Bronchial epithelial cell (primary cell): ENCODE data around the gene SELENBP1. TPM values are rescaled to one million over a fixed set of nuclear protein-coding genes. Genes with fewer than 3 reads are reported as not detected.

Experiments
- DNase-seq: peaks from one replicate; pipeline ENCODE4 v3.0.0-alpha.2; 2010; ENCODE audit warnings: low read depth
- FAIRE-seq: peaks from 2 replicates; lab custom pipeline; 2011; peaks lifted over from hg19 to GRCh38; lab: Jason Lieb, UNC
- H3K27me3 ChIP-seq: 2 replicates; pipeline ENCODE4 v1.5.1; 2011; ENCODE audit warnings: low read length; ENCODE audit not compliant: control insufficient read depth, insufficient read depth
- H3K36me3 ChIP-seq: 2 replicates; pipeline ENCODE4 v1.5.1; 2011; ENCODE audit warnings: low read length; ENCODE audit not compliant: control insufficient read depth, insufficient read depth
- H3K4me3 ChIP-seq: 2 replicates; pipeline ENCODE4 v1.5.1; 2011; ENCODE audit warnings: mild to moderate bottlenecking, low read depth, low read length, control low read depth
- CTCF ChIP-seq: IDR thresholded peaks from 2 replicates; pipeline ENCODE4 v1.5.1; 2011; ENCODE audit warnings: mild to moderate bottlenecking, moderate library complexity, low read length, control low read depth, inconsistent platforms; ENCODE audit not compliant: insufficient read depth, severe bottlenecking
- total RNA-seq: library from RNA; depleted of rRNA; stranded (reverse); fragments of >200 nt; gene quantifications from 2 replicates; pipeline ENCODE4 v1.2.1, GENCODE V29; 2014

Gene SELENBP1
- 4.2 and 7.0 TPM in 2 replicates for total RNA-seq

DNA sequence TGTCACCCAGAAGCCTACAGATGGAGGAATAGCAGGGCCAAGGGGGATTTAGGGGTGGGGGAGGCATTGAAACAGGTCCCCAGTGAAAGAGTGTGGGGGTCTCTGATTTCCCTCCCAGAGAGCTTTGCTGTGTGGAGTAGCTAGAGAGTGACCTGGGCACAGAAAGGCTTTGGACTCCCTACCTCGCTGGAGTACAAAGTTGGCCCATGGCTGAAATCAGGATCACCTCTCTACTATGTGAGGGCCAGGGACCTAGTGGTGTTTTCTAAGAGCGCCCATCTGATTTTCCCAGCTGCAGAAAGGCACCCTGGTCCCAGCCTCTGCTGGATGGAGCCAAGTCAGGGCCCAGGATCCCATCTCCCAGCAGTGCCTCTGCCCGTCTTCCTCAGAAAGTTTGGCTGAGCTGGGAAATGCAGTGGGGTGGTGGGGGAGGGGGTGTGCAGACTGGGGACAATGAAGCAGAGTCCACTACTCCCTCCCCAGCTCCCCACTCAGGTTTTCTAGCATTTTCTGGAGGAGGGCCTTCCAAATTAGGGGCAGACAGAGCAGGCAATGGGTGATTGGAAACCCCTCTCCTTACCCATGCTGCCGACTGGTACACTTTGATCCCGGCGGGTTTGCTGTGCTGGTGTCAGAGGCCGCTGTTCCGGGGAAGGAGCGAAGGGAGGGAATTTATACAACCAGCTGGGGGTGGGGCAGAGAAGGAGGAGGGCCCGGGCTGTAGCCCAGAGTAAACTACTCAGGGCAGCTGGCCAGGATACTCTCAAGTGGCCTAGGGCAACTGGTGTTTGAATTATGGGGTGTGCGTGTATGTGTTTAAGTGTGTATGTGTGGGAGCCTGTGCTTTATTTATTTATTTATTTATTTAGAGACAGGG is at the start of gene SELENBP1:
Gene SELENBP1 (minus strand): TSS at position 648 of the 877 bp plus-strand sequence. CDS start 64 bp downstream, at position 584.
- TF ChIP-seq CTCF = no peak
- Histone ChIP-seq H3K36me3 (no peaks in the 10 kb centered on the region), H3K27me3 (no peaks in the 10 kb centered on the region), H3K4me3 (peak within 1 kb of the TSS; percentile 41)
- FAIRE-seq = no peak
- peak; percentile 54 for DNase-seq

DNA sequence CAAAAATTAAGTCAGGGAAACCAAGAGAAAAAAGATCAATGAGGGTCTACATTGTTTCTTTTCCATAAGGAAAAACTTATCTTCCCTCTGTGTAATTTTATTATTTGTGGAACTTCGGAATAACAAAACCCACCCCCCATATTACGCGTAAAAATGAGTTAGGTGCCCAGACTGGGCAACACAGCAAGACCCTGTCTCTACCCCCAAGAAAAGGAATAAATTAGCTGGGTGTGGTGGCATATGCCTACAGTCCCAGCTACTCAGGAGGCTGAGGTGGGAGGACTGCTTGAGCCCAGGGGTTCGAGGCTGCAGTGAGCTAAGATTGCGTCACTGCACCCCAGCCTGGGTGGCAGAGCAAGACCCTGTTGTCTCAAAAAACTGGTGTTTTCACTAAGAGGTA is 47.3 kb upstream of the SELENBP1 start:
- Histone ChIP-seq H3K4me3 (no peak overlapping the region), H3K36me3 (peaks cover 4% of the 10 kb centered on the region), H3K27me3 (no peaks in the 10 kb centered on the region)
- no peak for DNase-seq
- no peak for FAIRE-seq
- TF ChIP-seq CTCF = no peak

- FAIRE-seq (no peak), DNase-seq (no peak)
- TF ChIP-seq CTCF = no peak
- no peak overlapping the region for H3K4me3 ChIP-seq
- peaks cover 5% of the 10 kb centered on the region for H3K36me3 ChIP-seq
- H3K27me3 ChIP-seq = no peaks in the 10 kb centered on the region
These were observed 45.6 kb upstream of the SELENBP1 start for GRCh38 chr1:151418081-151418480.

DNA sequence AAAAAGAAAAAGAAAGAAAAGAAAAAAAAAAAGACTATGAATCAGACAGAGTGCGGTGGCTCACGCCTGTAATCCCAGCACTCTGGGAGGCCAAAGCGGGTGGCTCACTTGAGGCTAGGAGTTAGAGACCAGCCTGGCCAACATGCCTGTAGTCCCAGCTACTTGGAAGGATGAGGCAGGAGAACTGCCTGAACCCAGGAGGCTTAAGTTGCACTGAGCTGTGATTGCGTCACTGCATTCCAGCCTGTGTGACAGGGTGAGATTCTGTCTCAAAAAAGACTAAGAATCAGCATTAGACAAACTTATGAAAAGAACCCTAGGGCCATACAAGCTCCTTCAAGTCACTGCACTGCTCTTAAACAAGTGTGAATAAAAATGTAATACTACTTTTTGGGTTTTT is 43.7 kb upstream of the SELENBP1 start:
- Histone ChIP-seq H3K27me3 (no peaks in the 10 kb centered on the region), H3K36me3 (peaks cover 4% of the 10 kb centered on the region), H3K4me3 (no peak overlapping the region)
- DNase-seq (peak; percentile 86), FAIRE-seq (no peak)
- TF ChIP-seq CTCF = no peak

DNA sequence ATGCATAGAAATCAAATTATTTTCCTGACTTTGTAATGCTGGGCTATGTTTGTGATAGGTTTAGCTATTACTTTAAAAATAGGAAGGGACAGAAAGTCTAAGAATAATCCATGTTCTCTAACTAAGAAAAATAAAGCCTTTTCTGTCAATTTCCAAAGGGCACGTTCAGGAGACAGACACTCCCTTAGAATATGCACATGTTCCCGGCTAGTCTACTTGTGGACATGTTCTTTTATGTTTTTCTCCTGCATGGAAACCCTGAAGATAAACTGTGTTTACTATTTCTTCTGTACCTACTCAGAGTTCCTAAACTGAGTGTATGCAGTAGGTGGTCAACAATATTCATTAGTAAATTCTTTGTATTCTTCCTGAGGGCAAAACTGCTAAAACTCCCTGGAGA is 39.4 kb upstream of the SELENBP1 start:
- peaks cover 17% of the 10 kb centered on the region for H3K36me3 ChIP-seq
- no peaks in the 10 kb centered on the region for H3K27me3 ChIP-seq
- FAIRE-seq (no peak), DNase-seq (no peak)
- no peak for TF ChIP-seq CTCF
- no peak overlapping the region for H3K4me3 ChIP-seq

DNA sequence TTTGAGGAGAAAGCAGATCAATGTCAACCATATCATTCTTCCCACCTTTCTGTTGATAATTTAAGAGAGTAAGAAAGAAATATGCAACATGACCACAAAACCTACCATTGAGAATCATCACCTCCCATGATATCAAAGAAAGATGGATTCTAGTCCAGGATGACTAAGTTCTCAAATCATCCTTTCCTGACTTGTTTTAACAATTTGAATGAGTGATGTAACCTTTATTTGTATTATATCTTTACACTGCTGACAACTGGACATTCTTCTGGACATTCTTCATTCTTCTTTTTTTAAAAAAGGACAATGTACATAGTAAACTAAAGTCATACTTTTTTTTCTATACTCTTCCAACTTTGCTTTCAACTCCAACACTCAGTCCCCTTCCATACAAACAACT is 36.4 kb upstream of the SELENBP1 start:
- Histone ChIP-seq H3K4me3 (no peak overlapping the region), H3K36me3 (peaks cover 18% of the 10 kb centered on the region), H3K27me3 (no peaks in the 10 kb centered on the region)
- TF ChIP-seq CTCF = no peak
- FAIRE-seq = no peak
- peak; percentile 39 for DNase-seq
